HG02678 (cell line): ENCODE measurements around the gene C1QTNF12.
"Not testable (repeated sequence)": the region's sequence is repeated elsewhere in the genome, so short reads cannot be mapped to it uniquely, and the experiment has no call there.

Source experiments
- ATAC-seq: cut with Tn5 transposase; IDR thresholded peaks from one replicate; pipeline ENCODE4 v1.9.1; 2021; ENCODE audit warnings: mild to moderate bottlenecking, moderate library complexity; ENCODE audit not compliant: unreplicated experiment

The C1QTNF12 gene

GRCh38 chr1:1200876-1201810, 45.4 kb downstream of the C1QTNF12 start:
- peak; percentile 43 for ATAC-seq

GRCh38 chr1:1199961-1200875, 46.3 kb downstream of the C1QTNF12 start:
- ATAC-seq = no peak

GRCh38 chr1:1199141-1199960, 47.2 kb downstream of the C1QTNF12 start:
- no peak for ATAC-seq

GRCh38 chr1:1198423-1199140, 47.9 kb downstream of the C1QTNF12 start:
- ATAC-seq = no peak

GRCh38 chr1:1197551-1198422, 48.7 kb downstream of the C1QTNF12 start:
- ATAC-seq = no peak

GRCh38 chr1:1197188-1197500, 49.4 kb downstream of the C1QTNF12 start:
- no peak for ATAC-seq

GRCh38 chr1:1196431-1197187, 49.9 kb downstream of the C1QTNF12 start:
- no peak for ATAC-seq

- not testable (repeated sequence) for ATAC-seq
These were observed 50.8 kb downstream of the C1QTNF12 start for GRCh38 chr1:1195726-1196125.

- no peak for ATAC-seq
These were observed 51.8 kb downstream of the C1QTNF12 start for GRCh38 chr1:1194723-1195122.
